ENCODE data around the gene MDK.

MDK gene

DNA sequence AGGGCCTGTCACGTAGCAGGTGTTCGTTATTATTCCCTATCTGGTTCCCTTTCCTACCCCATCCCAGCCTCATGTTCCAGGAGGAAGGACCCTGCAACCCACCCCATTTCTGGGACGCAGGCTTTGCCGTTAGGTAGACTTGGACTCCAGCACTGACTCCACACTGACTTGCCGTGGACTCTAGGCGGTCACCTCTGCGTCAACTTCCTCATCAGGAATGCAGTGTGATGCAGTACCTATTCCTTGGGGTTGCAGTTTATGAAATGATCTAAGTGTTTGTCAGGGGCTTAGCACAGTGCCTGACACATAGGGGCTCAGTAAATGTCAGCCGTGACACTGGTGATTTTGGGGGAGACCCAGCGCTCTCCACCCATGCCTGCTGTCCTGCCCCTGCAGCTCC is 17.4 kb upstream of the MDK start:
- Histone ChIP-seq H3K79me2 (ENCODE audit: insufficient read depth, low read length) (peaks cover 8% of the 10 kb centered on the region; the same call in 1 of the 2 replicates), H3F3A (ENCODE audit: insufficient read depth, low read length) (no peaks in the 10 kb centered on the region), H3K27ac (ENCODE audit: low read depth, low read length, poor library complexity, severe bottlenecking) (peak overlapping the region; percentile 10), H3K9ac (ENCODE audit: low read length) (no peak overlapping the region; the same call in 1 of the 2 replicates), H3K9me3 (ENCODE audit: low read length) (no peaks in the 10 kb centered on the region), H3K4me2 (ENCODE audit: low read length) (no peak overlapping the region; the same call in 1 of the 2 replicates), H3K9me2 (ENCODE audit: low read depth, low read length) (no peaks in the 10 kb centered on the region), H3K4me3 (ENCODE audit: low read depth, low read length, poor library complexity, severe bottlenecking) (no peak overlapping the region), H3K36me3 (ENCODE audit: insufficient read depth, low read length) (peaks cover 17% of the 10 kb centered on the region; the same call in 1 of the 2 replicates), H3K4me1 (ENCODE audit: insufficient read depth, low read length, severe bottlenecking) (peaks cover 45% of the 10 kb centered on the region), H3K27me3 (ENCODE audit: insufficient read depth, low read length) (no peaks in the 10 kb centered on the region), H2AFZ (ENCODE audit: low read length) (no peak overlapping the region), H4K20me1 (ENCODE audit: insufficient read depth, low read length) (no peaks in the 10 kb centered on the region)
- TF ChIP-seq, protein P1, sequence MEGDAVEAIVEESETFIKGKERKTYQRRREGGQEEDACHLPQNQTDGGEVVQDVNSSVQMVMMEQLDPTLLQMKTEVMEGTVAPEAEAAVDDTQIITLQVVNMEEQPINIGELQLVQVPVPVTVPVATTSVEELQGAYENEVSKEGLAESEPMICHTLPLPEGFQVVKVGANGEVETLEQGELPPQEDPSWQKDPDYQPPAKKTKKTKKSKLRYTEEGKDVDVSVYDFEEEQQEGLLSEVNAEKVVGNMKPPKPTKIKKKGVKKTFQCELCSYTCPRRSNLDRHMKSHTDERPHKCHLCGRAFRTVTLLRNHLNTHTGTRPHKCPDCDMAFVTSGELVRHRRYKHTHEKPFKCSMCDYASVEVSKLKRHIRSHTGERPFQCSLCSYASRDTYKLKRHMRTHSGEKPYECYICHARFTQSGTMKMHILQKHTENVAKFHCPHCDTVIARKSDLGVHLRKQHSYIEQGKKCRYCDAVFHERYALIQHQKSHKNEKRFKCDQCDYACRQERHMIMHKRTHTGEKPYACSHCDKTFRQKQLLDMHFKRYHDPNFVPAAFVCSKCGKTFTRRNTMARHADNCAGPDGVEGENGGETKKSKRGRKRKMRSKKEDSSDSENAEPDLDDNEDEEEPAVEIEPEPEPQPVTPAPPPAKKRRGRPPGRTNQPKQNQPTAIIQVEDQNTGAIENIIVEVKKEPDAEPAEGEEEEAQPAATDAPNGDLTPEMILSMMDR (IDR thresholded peaks at IDR 0.05; ENCODE audit: low read length) = no peak
- TF ChIP-seq EZH2 (IDR thresholded peaks at IDR 0.05; ENCODE audit: borderline replicate concordance, low read length) = no peak

DNA sequence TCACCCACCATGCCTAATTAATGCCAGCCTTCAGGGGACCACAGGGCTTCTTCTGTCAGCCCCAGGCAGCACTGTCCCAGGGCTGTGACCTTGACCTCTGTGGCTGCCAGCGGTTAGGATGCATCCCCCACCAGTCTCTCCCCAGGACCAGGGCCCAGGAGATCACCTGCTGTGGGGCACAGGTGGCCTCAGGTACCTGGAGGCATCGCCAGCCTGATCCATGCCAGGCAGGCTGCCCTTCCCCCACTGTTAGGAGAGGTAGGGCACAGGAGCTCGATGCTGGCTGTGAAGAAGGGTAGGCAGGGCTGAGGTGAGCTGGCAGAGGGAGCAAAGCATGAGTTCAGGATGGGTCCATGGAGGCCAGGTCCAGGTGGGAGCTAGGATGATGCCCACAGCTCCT is 16.7 kb upstream of the MDK start:
- no peak overlapping the region for H3K4me2 ChIP-seq (ENCODE audit: low read length)
- peak overlapping the region; percentile 44 for H3K27ac ChIP-seq (ENCODE audit: low read depth, low read length, poor library complexity, severe bottlenecking)
- H3F3A ChIP-seq (ENCODE audit: insufficient read depth, low read length) = no peaks in the 10 kb centered on the region
- H3K4me1 ChIP-seq (ENCODE audit: insufficient read depth, low read length, severe bottlenecking) = peaks cover 45% of the 10 kb centered on the region
- H2AFZ ChIP-seq (ENCODE audit: low read length) = no peak overlapping the region
- H3K9me2 ChIP-seq (ENCODE audit: low read depth, low read length) = no peaks in the 10 kb centered on the region
- peaks cover 8% of the 10 kb centered on the region; the same call in 1 of the 2 replicates for H3K79me2 ChIP-seq (ENCODE audit: insufficient read depth, low read length)
- H4K20me1 ChIP-seq (ENCODE audit: insufficient read depth, low read length) = no peaks in the 10 kb centered on the region
- H3K36me3 ChIP-seq (ENCODE audit: insufficient read depth, low read length) = peaks cover 23% of the 10 kb centered on the region; the same call in 1 of the 2 replicates
- TF ChIP-seq, protein P1 (IDR thresholded peaks at IDR 0.05; ENCODE audit: low read length) = no peak
- TF ChIP-seq EZH2 (IDR thresholded peaks at IDR 0.05; ENCODE audit: borderline replicate concordance, low read length) = no peak
- no peak overlapping the region for H3K9ac ChIP-seq (ENCODE audit: low read length)
- H3K27me3 ChIP-seq (ENCODE audit: insufficient read depth, low read length) = no peaks in the 10 kb centered on the region
- no peaks in the 10 kb centered on the region for H3K9me3 ChIP-seq (ENCODE audit: low read length)
- H3K4me3 ChIP-seq (ENCODE audit: low read depth, low read length, poor library complexity, severe bottlenecking) = no peak overlapping the region

DNA sequence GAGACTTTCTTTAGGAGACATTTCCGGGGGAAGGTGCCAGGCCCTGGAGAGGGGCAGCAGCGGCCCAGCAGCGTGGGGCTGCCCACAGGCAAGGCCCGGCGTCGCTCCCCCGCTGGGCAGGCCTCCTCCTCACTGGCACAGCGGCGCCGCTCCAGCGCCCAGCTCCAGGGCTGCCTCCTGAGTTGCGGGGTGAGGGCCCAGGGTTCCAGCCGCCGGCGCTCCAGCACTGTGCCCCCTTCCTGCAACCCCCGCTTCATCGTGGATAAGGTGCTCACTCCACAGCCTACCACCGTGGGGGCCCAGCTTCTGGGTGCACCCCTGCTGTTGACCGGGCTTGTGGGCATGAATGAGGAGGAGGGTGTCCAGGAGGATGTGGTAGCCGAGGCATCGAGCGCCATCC is 15.2 kb upstream of the MDK start:
- Histone ChIP-seq H3K4me2 (ENCODE audit: low read length) (no peak overlapping the region), H3K36me3 (ENCODE audit: insufficient read depth, low read length) (peaks cover 37% of the 10 kb centered on the region; the same call in 1 of the 2 replicates), H3K27ac (ENCODE audit: low read depth, low read length, poor library complexity, severe bottlenecking) (no peak overlapping the region), H3F3A (ENCODE audit: insufficient read depth, low read length) (no peaks in the 10 kb centered on the region), H3K9me3 (ENCODE audit: low read length) (no peaks in the 10 kb centered on the region), H3K9me2 (ENCODE audit: low read depth, low read length) (no peaks in the 10 kb centered on the region), H3K9ac (ENCODE audit: low read length) (no peak overlapping the region), H3K4me1 (ENCODE audit: insufficient read depth, low read length, severe bottlenecking) (peaks cover 38% of the 10 kb centered on the region), H2AFZ (ENCODE audit: low read length) (no peak overlapping the region), H3K4me3 (ENCODE audit: low read depth, low read length, poor library complexity, severe bottlenecking) (no peak overlapping the region), H3K79me2 (ENCODE audit: insufficient read depth, low read length) (peaks cover 8% of the 10 kb centered on the region; the same call in 1 of the 2 replicates), H3K27me3 (ENCODE audit: insufficient read depth, low read length) (no peaks in the 10 kb centered on the region), H4K20me1 (ENCODE audit: insufficient read depth, low read length) (no peaks in the 10 kb centered on the region)
- TF ChIP-seq, protein P1 (IDR thresholded peaks at IDR 0.05; ENCODE audit: low read length) = no peak
- TF ChIP-seq EZH2 (IDR thresholded peaks at IDR 0.05; ENCODE audit: borderline replicate concordance, low read length) = no peak
